Kidney capillary endothelial cell (primary cell): ENCODE measurements around the gene PHC2.

Source experiments
- DNase-seq: peaks from one replicate; pipeline ENCODE4 v3.0.0-alpha.2; 2018; ENCODE audit warnings: low spot score

PHC2 gene

DNA sequence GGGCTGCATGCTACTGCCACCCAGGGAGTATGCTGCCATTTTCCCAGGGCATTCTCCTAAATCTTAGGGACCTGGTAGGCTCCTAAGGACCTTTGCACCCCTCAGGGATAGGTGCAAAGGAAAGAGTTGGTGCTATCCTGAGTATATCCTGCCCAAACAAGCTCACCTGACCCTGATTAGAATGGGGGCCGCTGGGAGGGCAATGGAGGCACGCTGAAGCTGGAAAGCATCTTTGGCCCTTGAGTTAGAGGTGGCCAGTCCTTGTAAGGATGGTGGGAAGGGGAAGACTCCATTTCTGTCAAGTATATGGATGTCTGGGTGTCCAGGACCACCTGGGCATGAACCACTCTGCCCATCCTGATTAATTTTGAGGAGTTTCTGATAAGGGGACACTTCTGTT lies 61.1 kb downstream of the PHC2 start:
- no peak for DNase-seq

DNA sequence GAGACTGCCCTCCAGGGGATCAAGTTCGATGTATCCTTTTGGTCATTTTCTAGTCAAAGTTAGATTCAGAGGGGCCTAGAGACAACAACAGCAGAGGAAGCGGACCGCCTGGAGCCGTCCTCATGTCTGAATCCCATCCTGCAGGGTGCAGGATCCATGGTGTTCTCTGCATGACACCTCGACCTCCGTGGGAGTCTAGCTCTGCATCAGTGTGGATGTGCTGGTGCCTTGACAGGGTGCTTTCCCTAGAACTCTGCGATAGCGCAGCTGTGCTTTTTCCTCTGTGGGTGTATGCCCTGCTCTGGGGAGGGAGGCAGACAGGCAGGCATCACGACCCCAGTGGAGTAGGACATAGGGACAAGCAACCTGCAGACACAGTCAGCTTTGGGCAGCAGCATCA lies 61.8 kb downstream of the PHC2 start:
- no peak for DNase-seq

- no peak for DNase-seq
These were observed 62.5 kb downstream of the PHC2 start for GRCh38 chr1:33368431-33368830.

DNA sequence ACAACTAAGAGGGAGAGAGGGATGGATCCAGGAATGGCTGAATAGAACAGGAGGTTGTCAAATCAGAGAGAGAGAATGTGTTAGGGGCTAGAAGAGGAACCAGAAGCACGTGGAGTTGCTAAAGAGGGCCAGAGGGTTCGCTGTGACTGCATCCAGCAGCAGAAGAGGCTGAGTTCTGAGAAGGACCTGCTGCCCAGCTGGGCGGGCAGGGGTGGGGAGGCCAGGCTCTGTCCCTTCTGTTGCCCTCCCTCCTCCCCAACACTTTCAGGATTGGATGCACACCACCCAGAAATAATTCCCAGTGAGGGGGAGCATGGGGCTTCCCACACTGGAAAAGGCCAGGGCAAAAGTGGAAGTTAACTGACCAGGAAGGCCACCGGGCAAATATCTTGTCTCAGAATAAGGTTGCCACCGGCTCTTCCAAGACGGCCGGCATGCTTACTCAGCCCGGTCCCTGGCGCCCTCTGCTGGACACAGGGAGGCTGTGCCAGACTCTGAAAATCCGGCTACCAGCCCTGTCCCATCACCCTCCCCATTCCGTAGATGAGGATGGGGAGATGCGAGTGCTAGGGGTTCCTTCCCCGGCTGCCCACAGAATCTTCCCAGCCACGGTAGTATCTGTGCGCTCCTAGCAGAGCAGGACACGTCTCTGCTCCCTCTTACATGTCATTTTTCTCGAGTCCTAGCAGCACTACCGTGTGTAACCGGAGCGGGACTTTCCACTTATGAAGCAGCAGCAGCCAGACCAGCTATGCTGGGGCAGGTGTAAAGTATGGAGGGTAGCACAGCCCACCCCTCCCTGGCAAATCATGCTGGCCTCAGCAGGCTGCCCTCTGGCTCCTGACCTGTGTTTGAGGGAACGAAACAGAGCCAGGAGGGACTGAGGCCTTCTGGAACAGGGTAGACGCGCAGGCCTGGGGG lies 63.1 kb downstream of the PHC2 start:
- DNase-seq, result peak; percentile 70

DNA sequence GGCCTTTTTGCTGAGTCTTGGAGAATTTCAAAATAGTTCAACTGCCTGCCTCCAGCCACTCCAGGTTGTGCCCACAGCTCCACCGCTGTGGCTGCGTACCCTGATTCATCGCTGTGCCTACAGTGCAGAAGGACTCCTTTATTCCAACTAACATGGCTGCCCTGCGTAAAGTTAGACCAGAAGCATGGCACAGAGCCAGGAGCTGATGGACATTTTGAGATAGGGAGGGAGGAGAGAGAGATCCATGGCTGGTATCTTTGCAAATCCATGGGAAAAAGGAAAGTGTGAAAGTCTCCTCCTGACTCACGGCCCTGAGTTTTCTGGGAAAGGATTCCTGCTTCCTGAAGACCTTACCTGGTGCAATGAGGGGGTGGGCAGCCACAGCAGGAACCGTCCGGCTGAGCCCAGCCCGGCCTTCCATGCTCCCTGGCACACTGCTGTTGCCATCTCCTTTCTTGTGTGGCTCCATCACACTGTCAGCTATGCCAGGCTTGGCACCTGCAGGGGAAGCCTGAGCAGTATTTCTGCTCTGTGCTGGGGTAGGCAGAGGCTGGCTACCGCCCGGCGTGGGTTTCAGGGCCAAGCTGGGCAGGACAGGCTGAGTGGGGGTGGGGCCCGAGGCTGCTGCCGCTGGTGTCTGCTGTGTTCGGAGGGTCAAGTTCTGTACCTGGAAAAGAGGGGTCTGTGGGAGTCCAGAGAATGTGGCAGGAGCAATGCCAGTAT lies 64.0 kb downstream of the PHC2 start:
- no peak for DNase-seq

DNA sequence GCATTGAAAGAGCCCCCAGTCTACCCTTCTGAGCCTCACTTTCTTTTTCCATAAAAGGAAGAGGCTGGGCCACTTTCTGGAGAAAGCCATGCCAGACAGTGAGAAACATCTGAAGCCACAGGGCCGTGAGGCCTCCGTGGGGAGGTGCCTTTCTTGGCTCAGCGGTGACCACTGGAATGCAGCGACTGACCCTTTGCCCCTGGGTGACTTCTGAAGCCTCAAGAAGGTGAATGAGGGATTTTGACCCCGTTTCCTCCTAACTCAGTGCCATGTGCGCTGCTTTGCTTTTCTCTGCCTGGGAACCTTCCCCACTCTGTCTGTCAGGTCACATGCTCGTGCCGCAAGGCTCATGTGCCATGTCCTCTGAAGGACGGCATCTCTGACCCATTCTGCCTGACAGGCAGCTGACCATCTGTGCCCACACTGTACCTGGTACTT lies 65.3 kb downstream of the PHC2 start:
- no peak for DNase-seq

DNA sequence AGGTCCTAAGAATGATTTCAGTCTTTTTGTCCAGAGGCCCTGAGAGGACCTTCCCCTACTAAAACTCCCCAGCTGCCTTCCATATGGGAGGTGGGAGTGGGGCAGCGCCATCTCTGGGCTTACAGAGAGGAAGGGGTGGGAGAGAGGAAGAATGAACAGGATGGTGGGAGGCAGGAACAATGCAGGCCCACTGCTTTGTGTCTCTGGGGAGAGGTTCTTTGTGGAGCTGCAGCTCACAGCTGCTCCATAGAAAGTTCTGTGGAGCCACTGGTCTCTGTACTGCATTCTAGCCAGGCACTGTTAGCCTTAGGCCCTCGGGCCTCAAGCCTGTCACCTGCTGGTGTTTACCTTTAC lies 66.4 kb downstream of the PHC2 start:
- DNase-seq, result no peak

DNA sequence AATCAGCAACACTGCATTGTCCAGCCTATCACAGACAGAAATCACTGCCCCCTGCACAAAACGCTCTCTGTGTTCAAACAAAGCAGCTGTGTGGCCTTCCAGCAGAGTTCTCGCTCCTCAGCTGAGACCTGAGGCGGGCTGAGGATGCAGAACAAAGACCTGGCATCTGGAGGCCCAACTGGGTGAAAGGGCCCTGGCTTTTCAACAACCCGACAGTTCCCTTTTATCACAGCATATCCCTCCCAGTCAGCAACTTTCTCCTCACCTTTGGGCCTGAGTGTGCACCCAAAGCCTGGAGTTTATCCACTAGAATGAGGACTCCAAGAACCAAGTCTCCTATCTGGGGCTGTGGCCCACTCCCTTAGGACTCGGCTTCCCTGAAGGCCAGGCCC lies 67.4 kb downstream of the PHC2 start:
- no peak for DNase-seq

- DNase-seq, result no peak
These were observed 67.9 kb downstream of the PHC2 start for GRCh38 chr1:33363021-33363420.

GRCh38 chr1:33361532-33362235 lies 69.2 kb downstream of the PHC2 start:
- peak; percentile 74 for DNase-seq

GRCh38 chr1:33360367-33360766 lies 70.5 kb downstream of the PHC2 start:
- no peak for DNase-seq

- DNase-seq, result no peak
These were observed 71.0 kb downstream of the PHC2 start for GRCh38 chr1:33359931-33360330.

DNA sequence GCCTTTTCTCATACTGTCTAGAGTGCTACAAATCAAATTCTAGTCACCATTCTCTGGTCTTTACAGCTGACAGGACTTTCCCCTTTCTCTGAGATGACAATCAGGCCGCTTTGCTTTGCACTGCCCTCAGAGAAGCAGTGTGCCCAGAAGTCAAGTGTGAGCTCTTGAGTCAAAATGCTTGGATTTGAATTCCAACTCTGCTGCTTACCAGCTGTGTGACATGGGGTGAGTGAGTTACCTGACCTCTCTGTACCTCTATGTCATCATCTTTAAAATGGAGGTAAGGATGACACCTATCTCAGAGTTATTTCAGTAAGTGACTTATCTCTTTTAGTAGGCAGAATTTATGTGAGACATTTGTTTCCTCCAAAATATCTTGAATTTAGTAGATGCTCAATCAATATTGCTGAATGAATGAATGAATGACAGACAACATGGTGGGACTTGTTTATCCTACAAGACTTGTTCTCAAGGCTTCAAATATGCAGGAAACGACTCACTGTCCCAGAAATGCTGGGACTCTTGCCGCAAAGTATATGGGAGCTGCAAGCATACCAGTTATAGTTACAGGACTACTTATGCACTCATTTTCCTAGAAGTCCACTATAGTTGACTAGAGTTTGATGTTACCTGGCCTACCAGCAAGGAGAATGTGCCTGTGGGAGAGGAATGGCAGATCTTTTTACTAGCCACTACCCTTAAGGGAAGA lies 71.9 kb downstream of the PHC2 start:
- no peak for DNase-seq

DNA sequence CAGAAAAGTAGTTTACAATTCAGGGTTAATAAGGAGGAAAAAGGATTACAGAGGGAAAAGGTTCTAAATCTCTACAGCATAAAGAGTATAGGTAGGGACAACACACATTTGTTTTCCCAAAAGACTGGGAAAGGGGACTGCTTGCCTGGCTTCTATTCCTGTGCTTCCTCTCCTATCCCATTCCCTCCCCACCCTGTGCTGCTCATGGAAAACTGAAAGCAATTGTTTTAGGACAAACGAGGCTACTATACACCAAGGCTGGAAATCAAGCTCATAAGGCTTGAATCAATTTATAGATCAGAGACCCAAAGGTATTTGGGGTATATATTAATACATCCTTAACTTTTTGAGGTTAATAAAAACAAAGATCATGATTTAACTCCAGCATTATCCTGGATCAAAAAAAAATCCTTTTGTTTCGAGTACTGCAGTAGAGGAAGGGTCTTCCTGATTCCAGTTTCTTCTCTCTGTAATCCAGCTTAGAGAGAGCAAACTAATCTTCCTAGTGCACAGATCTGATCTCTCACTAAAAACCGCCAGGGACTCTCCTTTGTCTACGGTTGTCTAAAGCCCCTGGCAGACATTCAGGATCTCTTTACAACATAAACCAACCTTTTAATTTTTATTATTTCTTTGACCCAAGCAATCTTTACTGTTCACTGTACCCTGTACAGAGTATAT lies 72.6 kb downstream of the PHC2 start:
- DNase-seq, result no peak

DNA sequence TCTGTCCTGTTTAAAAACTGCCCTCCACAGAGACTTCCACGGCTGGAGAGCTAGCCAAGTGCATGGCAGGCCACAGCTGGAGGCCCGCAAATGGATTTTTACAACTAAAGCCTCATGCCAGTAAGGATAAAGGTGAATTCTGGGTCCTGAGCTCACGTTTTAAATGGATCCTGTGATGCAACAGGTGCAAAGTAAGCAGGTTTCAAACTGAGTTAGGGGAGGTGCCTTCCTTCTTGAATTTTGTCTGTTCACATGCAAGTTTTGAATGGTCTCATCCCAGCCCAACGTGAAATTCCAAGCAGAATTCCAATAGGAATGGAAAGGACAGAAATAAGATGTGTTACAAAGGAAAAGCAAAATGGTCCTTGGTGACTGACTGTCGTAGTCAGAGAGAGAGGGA lies 73.8 kb downstream of the PHC2 start:
- DNase-seq, result no peak

- no peak for DNase-seq
These were observed 76.1 kb downstream of the PHC2 start for GRCh38 chr1:33354707-33355316.

DNA sequence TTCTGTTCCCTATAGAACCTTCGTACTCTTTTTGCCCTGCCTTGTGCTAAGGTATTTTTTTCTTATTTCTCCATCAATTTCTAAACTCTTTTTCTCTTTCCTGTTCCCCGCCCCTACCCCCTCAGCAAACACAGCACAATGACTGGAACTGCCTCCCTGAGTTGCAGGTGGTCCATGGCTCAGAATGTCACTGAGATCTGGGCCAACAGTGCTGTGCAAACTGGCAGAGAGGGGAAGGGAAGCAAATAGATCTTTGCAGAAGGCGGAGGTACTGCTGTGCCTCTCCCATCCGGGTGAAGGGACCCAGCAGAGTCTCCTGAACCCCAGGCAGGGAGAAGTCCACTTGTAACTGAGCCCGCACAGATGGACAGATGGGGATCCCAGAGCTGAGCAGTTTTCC lies 77.4 kb downstream of the PHC2 start:
- no peak for DNase-seq

DNA sequence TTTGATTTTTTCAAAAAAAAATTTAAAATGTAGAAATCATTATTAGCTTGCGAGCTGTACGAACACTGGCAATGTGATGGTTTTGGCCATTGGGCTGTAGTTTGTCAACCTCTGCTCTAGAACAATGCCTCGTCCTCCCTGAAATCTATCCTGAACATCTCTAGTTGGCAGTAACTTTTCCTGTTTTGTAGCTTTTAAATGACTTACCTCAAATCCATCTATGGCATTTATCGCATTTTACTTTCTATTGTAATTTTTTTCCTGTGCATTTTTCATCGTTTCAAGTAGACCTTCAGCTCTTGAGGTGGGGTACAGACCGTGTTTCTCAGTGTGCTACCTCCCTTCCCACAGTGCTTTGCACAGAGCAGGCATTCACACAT lies 79.6 kb downstream of the PHC2 start:
- no peak for DNase-seq

DNA sequence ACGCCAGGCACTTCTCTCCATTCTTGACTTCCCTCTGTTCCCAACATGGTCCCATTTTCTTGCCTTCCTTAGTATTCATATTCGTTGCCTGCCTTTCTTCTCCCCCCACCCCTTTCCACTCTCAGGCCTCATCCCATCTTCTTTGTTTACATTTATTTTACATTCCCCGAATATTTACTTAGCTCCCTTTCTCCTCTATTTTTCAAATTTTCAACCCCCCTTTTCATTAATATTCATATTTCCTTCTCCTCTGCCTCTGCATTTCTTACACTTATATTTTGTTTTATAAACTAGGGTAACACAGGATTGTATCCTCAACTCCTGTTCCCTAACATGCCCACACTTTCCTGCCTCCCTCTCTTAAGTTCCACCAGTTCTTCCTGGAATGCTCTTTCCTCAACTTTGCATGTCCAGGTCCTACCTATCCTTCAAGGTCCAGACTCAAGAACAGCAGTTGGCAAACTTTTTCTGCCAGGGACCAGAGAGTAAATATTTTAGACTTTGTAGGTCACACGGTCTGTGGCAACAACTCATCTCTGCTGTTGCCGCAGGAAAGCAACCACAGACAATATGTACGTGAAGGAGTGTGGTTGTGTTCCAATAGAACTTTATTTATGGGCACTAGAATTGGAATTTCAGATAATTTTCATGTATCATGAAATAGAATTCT lies 80.1 kb downstream of the PHC2 start:
- DNase-seq, result no peak

- peak; percentile 85 for DNase-seq
These were observed 80.9 kb downstream of the PHC2 start for GRCh38 chr1:33349778-33350610.
